Activated naive CD4-positive, alpha-beta T cell treated with anti-CD3 and anti-CD28 coated beads for 36 hours (primary cell): Measurements from ENCODE around the gene TSPAN10. TPM values are rescaled to one million over a fixed set of nuclear protein-coding genes. Genes with fewer than 3 reads are reported as not detected.

Source experiments
- CTCF ChIA-PET: fragments of 350-600 bp; sonication (Branson Sonifier 250); formaldehyde crosslinking; loops from one replicate; lab custom pipeline; 2021; ENCODE audit warnings: antibody characterized with exemption; lab: Charles Lee
- DNase-seq: peaks from one replicate; pipeline ENCODE4 v3.0.0-alpha.2; 2020
- H3K27ac Mint-ChIP-seq: one replicate; pipeline ENCODE4 v1.8.0; 2021; ENCODE audit warnings: mild to moderate bottlenecking, mixed read lengths
- H3K27me3 Mint-ChIP-seq: one replicate; pipeline ENCODE4 v1.8.0; 2021; ENCODE audit warnings: low read depth, mixed read lengths
- H3K36me3 Mint-ChIP-seq: one replicate; pipeline ENCODE4 v1.8.0; 2021; ENCODE audit warnings: low read depth, mixed read lengths
- H3K4me1 Mint-ChIP-seq: one replicate; pipeline ENCODE4 v1.8.0; 2021; ENCODE audit warnings: low read depth, mixed read lengths
- H3K4me3 Mint-ChIP-seq: one replicate; pipeline ENCODE4 v1.8.0; 2021; ENCODE audit warnings: mild to moderate bottlenecking, moderate library complexity, mixed read lengths
- H3K9me3 Mint-ChIP-seq: one replicate; pipeline ENCODE4 v1.8.0; 2021; ENCODE audit warnings: mixed read lengths
- intact Hi-C: fragments of 100-400 bp; cut with micrococcal nuclease; formaldehyde crosslinking; loops from one replicate; pipeline ENCODE4 v1.15.1; 2023
- total RNA-seq, 2 experiments: library from RNA; stranded (reverse); gene quantifications; one replicate each; pipeline ENCODE4 v1.2.3, GENCODE V29; 2021

Gene TSPAN10
- total RNA-seq, 2 experiments from 2014 or later: 0.12 TPM; not detected in 1

GRCh38 chr17:81685108-81685507 is 48.1 kb downstream of the TSPAN10 start:
- Mint-ChIP-seq H3K36me3 (peaks cover 27% of the 10 kb centered on the region), H3K9me3 (no peaks in the 10 kb centered on the region), H3K4me3 (peak overlapping the region; percentile 82), H3K4me1 (peaks cover 42% of the 10 kb centered on the region), H3K27ac (peak overlapping the region; percentile 70), H3K27me3 (no peaks in the 10 kb centered on the region)
- DNase-seq: peak; percentile 40
- CTCF ChIA-PET: interaction anchor here (0.6 to 1.7 kb wide), 3 partner anchors 20 to 84 kb away, joined by 3 to 7 read pairs (median 4); no protein-coding TSS in a partner anchor
- intact Hi-C loops: no loop called here

GRCh38 chr17:81686614-81687013 is 49.6 kb downstream of the TSPAN10 start:
- Mint-ChIP-seq H3K27ac (no peak overlapping the region), H3K4me3 (no peak overlapping the region), H3K4me1 (peaks cover 42% of the 10 kb centered on the region), H3K9me3 (no peaks in the 10 kb centered on the region), H3K36me3 (peaks cover 27% of the 10 kb centered on the region), H3K27me3 (no peaks in the 10 kb centered on the region)
- DNase-seq: no peak
- intact Hi-C loops: no loop called here
- CTCF ChIA-PET: no interaction called here

- DNase-seq: no peak
- Mint-ChIP-seq H3K9me3 (no peaks in the 10 kb centered on the region), H3K36me3 (peaks cover 31% of the 10 kb centered on the region), H3K4me3 (no peak overlapping the region), H3K4me1 (peaks cover 36% of the 10 kb centered on the region), H3K27me3 (no peaks in the 10 kb centered on the region), H3K27ac (no peak overlapping the region)
- intact Hi-C loops: no loop called here
- CTCF ChIA-PET: no interaction called here
Measured at GRCh38 chr17:81687770-81688541, 51.0 kb downstream of the TSPAN10 start.

- CTCF ChIA-PET: no interaction called here
- no peak overlapping the region for H3K4me3 Mint-ChIP-seq
- H3K9me3 Mint-ChIP-seq: no peaks in the 10 kb centered on the region
- no peak overlapping the region for H3K27ac Mint-ChIP-seq
- H3K27me3 Mint-ChIP-seq: no peaks in the 10 kb centered on the region
- peaks cover 31% of the 10 kb centered on the region for H3K36me3 Mint-ChIP-seq
- peaks cover 35% of the 10 kb centered on the region for H3K4me1 Mint-ChIP-seq
- intact Hi-C loops: no loop called here
- DNase-seq: no peak
Measured at GRCh38 chr17:81688616-81689015, 51.6 kb downstream of the TSPAN10 start.

- Mint-ChIP-seq H3K4me1 (peaks cover 27% of the 10 kb centered on the region), H3K27ac (no peak overlapping the region), H3K4me3 (no peak overlapping the region), H3K9me3 (no peaks in the 10 kb centered on the region), H3K27me3 (no peaks in the 10 kb centered on the region), H3K36me3 (peaks cover 26% of the 10 kb centered on the region)
- no peak for DNase-seq
- CTCF ChIA-PET: no interaction called here
- intact Hi-C loops: no loop called here
Measured at GRCh38 chr17:81690066-81690465, 53.1 kb downstream of the TSPAN10 start.

GRCh38 chr17:81690549-81690948 is 53.6 kb downstream of the TSPAN10 start:
- peaks cover 22% of the 10 kb centered on the region for H3K4me1 Mint-ChIP-seq
- H3K36me3 Mint-ChIP-seq: peaks cover 26% of the 10 kb centered on the region
- intact Hi-C loops: no loop called here
- CTCF ChIA-PET: no interaction called here
- H3K27me3 Mint-ChIP-seq: no peaks in the 10 kb centered on the region
- no peaks in the 10 kb centered on the region for H3K9me3 Mint-ChIP-seq
- H3K4me3 Mint-ChIP-seq: no peak overlapping the region
- no peak for DNase-seq
- no peak overlapping the region for H3K27ac Mint-ChIP-seq

DNA sequence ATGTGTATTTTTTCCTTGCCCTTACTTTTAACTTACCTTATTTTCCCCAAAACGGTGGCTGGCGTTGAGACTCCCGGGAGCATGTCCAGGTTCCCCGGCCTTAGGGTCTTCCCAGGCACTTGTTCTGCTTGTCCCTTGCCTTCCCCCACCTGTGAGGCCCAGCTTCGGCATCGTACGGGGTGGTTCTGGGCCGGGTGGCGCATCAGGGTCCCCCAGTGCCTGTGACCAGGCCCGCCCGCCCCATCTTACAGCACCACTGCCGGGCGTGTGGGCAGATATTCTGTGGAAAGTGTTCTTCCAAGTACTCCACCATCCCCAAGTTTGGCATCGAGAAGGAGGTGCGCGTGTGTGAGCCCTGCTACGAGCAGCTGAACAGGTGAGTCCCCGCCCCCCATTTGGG is 54.2 kb downstream of the TSPAN10 start:
- Mint-ChIP-seq H3K9me3 (no peaks in the 10 kb centered on the region), H3K4me1 (peaks cover 18% of the 10 kb centered on the region), H3K27me3 (no peaks in the 10 kb centered on the region), H3K27ac (no peak overlapping the region), H3K4me3 (no peak overlapping the region), H3K36me3 (peaks cover 27% of the 10 kb centered on the region)
- CTCF ChIA-PET: no interaction called here
- intact Hi-C loops: no loop called here
- no peak for DNase-seq

- DNase-seq: no peak
- no peak overlapping the region for H3K4me3 Mint-ChIP-seq
- H3K27me3 Mint-ChIP-seq: no peaks in the 10 kb centered on the region
- peaks cover 25% of the 10 kb centered on the region for H3K36me3 Mint-ChIP-seq
- intact Hi-C loops: no loop called here
- no peaks in the 10 kb centered on the region for H3K9me3 Mint-ChIP-seq
- peaks cover 16% of the 10 kb centered on the region for H3K4me1 Mint-ChIP-seq
- CTCF ChIA-PET: interaction anchor here (1.9 kb wide), 1 partner anchor 8 kb away, joined by 5 read pairs; the partner anchor contains the start of genes ARL16 and HGS
- H3K27ac Mint-ChIP-seq: no peak overlapping the region
Measured at GRCh38 chr17:81691608-81692007, 54.6 kb downstream of the TSPAN10 start.

DNA sequence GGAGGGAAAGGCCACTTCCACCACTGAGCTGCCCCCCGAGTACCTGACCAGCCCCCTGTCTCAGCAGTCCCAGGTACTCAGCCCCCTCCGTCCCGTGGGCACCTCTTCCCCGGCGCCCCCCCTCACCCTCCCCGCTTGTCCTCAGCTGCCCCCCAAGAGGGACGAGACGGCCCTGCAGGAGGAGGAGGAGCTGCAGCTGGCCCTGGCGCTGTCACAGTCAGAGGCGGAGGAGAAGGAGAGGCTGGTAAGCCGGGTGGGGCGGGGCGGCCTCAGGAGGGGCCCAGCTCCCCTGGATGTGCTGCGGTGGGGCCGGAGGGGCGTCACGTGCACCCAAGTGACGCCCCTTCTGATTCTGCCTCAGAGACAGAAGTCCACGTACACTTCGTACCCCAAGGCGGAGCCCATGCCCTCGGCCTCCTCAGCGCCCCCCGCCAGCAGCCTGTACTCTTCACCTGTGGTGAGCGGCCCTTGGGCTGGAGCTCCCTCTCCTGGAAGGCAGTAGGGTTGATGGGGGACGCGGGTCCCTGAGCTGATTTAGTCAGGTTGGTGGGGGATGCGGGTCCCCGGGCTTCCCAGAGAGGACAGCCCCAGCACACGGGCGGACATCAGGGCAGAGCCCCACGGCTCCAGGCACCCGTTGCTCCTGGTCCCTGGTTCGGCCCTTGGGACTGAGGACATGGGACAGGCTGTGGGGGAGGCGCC is 56.7 kb downstream of the TSPAN10 start:
- CTCF ChIA-PET: interaction anchor here (1.1 to 1.9 kb wide), 2 partner anchors 10 to 18 kb away, joined by 3 to 5 read pairs; partner anchors contain the start of genes ARL16 and HGS
- Mint-ChIP-seq H3K27ac (no peak overlapping the region), H3K9me3 (no peaks in the 10 kb centered on the region), H3K27me3 (no peaks in the 10 kb centered on the region), H3K4me3 (no peak overlapping the region), H3K36me3 (peaks cover 26% of the 10 kb centered on the region), H3K4me1 (peaks cover 6% of the 10 kb centered on the region)
- no peak for DNase-seq
- intact Hi-C loops: no loop called here

DNA sequence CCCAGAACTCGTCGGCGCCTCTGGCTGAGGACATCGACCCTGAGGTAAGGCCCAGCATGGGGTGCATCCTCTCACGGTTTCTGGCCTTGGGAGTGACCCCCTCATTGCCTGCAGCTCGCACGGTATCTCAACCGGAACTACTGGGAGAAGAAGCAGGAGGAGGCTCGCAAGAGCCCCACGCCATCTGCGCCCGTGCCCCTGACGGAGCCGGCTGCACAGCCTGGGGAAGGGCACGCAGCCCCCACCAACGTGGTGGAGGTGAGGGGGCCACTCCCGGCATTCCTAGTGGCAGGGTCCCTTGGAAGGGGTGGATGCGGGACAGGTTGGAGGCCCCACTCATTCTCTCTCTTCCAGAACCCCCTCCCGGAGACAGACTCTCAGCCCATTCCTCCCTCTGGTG is 57.8 kb downstream of the TSPAN10 start:
- no peak for DNase-seq
- CTCF ChIA-PET: no interaction called here
- no peaks in the 10 kb centered on the region for H3K27me3 Mint-ChIP-seq
- H3K36me3 Mint-ChIP-seq: peaks cover 20% of the 10 kb centered on the region
- H3K4me3 Mint-ChIP-seq: no peak overlapping the region
- H3K4me1 Mint-ChIP-seq: no peaks in the 10 kb centered on the region
- intact Hi-C loops: no loop called here
- H3K9me3 Mint-ChIP-seq: no peaks in the 10 kb centered on the region
- no peak overlapping the region for H3K27ac Mint-ChIP-seq

DNA sequence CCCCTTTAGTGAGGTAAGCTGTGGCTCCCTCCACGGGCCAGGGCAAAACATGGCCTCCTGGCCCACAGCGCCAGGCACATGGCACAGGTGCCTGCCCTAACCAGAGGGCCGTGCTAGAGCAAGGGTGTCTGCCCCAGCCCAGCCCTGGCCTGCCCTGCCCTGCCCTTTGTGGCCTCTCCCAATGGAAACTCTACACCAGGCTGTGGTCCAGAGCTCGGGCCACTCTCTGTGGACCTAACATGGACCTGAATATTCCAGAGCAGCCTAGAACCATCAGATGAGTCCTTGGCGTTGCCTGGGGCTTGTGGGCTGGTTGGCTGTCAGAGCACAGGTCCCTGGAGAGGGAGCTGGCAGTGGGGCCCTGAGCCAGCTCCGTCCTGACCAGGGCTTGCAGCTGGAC is 58.2 kb downstream of the TSPAN10 start:
- Mint-ChIP-seq H3K9me3 (no peaks in the 10 kb centered on the region), H3K27me3 (no peaks in the 10 kb centered on the region), H3K4me1 (no peaks in the 10 kb centered on the region), H3K4me3 (no peak overlapping the region), H3K36me3 (peaks cover 19% of the 10 kb centered on the region), H3K27ac (no peak overlapping the region)
- DNase-seq: no peak
- CTCF ChIA-PET: no interaction called here
- intact Hi-C loops: no loop called here

DNA sequence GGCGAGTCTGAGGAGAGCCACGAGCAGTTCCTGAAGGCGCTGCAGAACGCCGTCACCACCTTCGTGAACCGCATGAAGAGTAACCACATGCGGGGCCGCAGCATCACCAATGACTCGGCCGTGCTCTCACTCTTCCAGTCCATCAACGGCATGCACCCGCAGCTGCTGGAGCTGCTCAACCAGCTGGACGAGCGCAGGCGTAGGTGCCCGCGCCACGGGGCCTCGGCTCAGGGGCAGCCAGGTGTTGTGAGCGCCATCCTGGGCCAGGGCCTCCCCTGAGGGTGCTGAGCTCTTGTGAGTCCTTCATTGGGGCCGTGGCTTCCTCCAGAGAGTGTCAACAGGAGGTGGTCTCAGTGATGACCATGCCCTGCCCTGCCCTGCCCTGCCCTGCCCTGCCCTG is 58.8 kb downstream of the TSPAN10 start:
- Mint-ChIP-seq H3K27ac (no peak overlapping the region), H3K4me1 (peaks cover 3% of the 10 kb centered on the region), H3K9me3 (no peaks in the 10 kb centered on the region), H3K36me3 (peaks cover 20% of the 10 kb centered on the region), H3K4me3 (no peak overlapping the region), H3K27me3 (no peaks in the 10 kb centered on the region)
- CTCF ChIA-PET: no interaction called here
- intact Hi-C loops: no loop called here
- DNase-seq: no peak
